Measurements from ENCODE around the gene PERM1. TPM values are rescaled to one million over a fixed set of nuclear protein-coding genes. Genes with fewer than 3 reads are reported as not detected.
A peak's percentile ranks its signal among the peaks of the same experiment; 100 is the strongest.

PERM1 gene
- total and polyA plus RNA-seq, 2 of the 13 experiments (the other 11 are each of a cell fraction or from before 2014, with no cell fraction given), result 0.04 to 0.29 TPM

DNA sequence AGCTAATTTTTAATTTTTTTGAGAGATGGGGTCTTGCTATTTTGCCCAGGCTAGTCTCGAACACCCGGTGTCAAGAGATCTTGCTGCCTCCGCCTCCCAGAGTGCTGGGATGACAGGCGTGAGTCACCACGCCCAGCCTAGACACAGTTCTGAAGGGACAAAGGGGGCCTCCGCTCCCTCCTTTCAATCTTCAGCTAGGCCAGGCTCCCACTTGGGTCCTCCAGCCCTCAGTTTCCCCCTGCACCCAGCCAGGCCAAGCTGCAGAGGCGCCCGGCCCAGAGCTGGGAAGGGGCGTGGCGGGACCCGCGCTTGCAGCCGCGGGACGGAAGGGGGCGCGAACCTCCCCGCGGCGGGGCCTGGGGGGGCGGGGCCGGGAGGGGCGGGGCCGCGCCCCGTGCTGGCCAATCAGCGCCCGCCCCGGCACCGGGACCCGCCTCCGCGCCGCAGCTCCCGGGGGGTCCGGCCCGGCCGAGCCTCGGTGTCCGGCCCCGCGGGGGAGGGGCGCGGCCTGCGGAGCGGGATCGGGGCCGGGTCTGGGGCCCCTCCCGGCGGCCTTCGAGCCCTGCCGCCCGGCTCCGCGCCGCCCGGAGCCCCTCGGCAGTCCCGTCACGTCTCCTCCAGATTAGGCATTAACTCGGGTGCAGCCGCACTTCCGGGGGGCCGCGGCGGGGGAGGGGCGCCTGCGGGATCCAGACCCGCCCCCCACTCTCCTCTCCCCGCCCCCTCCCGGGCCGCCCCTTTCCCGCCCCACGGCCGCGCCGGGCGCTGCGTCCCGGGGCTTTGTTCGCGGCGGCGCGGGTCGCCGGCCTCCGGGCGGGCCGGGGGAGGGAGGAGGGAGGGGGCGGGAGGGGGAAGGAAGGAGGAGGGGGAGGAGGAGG, 37.5 kb upstream of the PERM1 start (continued):
- TF ChIP-seq, protein P1, sequence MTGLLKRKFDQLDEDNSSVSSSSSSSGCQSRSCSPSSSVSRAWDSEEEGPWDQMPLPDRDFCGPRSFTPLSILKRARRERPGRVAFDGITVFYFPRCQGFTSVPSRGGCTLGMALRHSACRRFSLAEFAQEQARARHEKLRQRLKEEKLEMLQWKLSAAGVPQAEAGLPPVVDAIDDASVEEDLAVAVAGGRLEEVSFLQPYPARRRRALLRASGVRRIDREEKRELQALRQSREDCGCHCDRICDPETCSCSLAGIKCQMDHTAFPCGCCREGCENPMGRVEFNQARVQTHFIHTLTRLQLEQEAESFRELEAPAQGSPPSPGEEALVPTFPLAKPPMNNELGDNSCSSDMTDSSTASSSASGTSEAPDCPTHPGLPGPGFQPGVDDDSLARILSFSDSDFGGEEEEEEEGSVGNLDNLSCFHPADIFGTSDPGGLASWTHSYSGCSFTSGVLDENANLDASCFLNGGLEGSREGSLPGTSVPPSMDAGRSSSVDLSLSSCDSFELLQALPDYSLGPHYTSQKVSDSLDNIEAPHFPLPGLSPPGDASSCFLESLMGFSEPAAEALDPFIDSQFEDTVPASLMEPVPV (CRISPR knock-in tag; IDR thresholded peaks at IDR 0.05), result 0 out of 2 replicates have a peak, but pooled peaks have one; percentile 33
- peak; percentile 62; the same call in 1 of the 2 replicates for TF ChIP-seq SIN3A (IDR thresholded peaks at IDR 0.05; ENCODE audit: borderline replicate concordance, low read depth, low read length)
- TF ChIP-seq SP4 (CRISPR knock-in tag; IDR thresholded peaks at IDR 0.05), result peak; percentile 65
- peak; percentile 18; the same call in 1 of the 2 replicates for TF ChIP-seq STAG1 (CRISPR knock-in tag; IDR thresholded peaks at IDR 0.05)
- no peak for TF ChIP-seq ZNF777 (CRISPR knock-in tag; IDR thresholded peaks at IDR 0.05)
- TF ChIP-seq, protein P2, sequence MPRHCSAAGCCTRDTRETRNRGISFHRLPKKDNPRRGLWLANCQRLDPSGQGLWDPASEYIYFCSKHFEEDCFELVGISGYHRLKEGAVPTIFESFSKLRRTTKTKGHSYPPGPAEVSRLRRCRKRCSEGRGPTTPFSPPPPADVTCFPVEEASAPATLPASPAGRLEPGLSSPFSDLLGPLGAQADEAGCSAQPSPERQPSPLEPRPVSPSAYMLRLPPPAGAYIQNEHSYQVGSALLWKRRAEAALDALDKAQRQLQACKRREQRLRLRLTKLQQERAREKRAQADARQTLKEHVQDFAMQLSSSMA (CRISPR knock-in tag; IDR thresholded peaks at IDR 0.05), result no peak
- TF ChIP-seq ZNF563 (CRISPR knock-in tag; IDR thresholded peaks at IDR 0.05), result 0 out of 2 replicates have a peak, but pooled peaks have one; percentile 7
- no peak for TF ChIP-seq ZBTB7B (CRISPR knock-in tag; IDR thresholded peaks at IDR 0.05)
- 0 out of 2 replicates have a peak, but pooled peaks have one; percentile 5 for TF ChIP-seq ARNT2 (CRISPR knock-in tag; IDR thresholded peaks at IDR 0.05; ENCODE audit: low read depth)
- TF ChIP-seq HCFC1 (IDR thresholded peaks at IDR 0.05; ENCODE audit: low read depth, low read length), result no peak
- no peak for TF ChIP-seq ASH2L (IDR thresholded peaks at IDR 0.05; ENCODE audit: insufficient read length, low read depth, low read length)
- peak; percentile 56; the same call in 1 of the 2 replicates for TF ChIP-seq KLF9 (CRISPR knock-in tag; IDR thresholded peaks at IDR 0.05; ENCODE audit: low read depth)
- TF ChIP-seq RFX1 (IDR thresholded peaks at IDR 0.05), result no peak
- TF ChIP-seq ELF1 (CRISPR knock-in tag; IDR thresholded peaks at IDR 0.05), result peak; percentile 78
- no peak for TF ChIP-seq NONO (IDR thresholded peaks at IDR 0.05)
- 0 out of 2 replicates have a peak, but pooled peaks have one; percentile 18 for TF ChIP-seq NONO (CRISPR knock-in tag; conservative IDR thresholded peaks at IDR 0.05)
- TF ChIP-seq, protein P3, sequence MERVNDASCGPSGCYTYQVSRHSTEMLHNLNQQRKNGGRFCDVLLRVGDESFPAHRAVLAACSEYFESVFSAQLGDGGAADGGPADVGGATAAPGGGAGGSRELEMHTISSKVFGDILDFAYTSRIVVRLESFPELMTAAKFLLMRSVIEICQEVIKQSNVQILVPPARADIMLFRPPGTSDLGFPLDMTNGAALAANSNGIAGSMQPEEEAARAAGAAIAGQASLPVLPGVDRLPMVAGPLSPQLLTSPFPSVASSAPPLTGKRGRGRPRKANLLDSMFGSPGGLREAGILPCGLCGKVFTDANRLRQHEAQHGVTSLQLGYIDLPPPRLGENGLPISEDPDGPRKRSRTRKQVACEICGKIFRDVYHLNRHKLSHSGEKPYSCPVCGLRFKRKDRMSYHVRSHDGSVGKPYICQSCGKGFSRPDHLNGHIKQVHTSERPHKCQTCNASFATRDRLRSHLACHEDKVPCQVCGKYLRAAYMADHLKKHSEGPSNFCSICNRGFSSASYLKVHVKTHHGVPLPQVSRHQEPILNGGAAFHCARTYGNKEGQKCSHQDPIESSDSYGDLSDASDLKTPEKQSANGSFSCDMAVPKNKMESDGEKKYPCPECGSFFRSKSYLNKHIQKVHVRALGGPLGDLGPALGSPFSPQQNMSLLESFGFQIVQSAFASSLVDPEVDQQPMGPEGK (CRISPR knock-in tag; IDR thresholded peaks at IDR 0.05), result peak; percentile 92
- TF ChIP-seq CBX2 (IDR thresholded peaks at IDR 0.05; ENCODE audit: low read depth, low read length), result no peak
- TF ChIP-seq CBX2 (CRISPR knock-in tag; IDR thresholded peaks at IDR 0.05; ENCODE audit: low read depth), result no peak
- no peak for TF ChIP-seq ZNF768 (CRISPR knock-in tag; IDR thresholded peaks at IDR 0.05)
- TF ChIP-seq HMGA1 (CRISPR knock-in tag; conservative IDR thresholded peaks at IDR 0.05), result no peak
- TF ChIP-seq, protein P4, sequence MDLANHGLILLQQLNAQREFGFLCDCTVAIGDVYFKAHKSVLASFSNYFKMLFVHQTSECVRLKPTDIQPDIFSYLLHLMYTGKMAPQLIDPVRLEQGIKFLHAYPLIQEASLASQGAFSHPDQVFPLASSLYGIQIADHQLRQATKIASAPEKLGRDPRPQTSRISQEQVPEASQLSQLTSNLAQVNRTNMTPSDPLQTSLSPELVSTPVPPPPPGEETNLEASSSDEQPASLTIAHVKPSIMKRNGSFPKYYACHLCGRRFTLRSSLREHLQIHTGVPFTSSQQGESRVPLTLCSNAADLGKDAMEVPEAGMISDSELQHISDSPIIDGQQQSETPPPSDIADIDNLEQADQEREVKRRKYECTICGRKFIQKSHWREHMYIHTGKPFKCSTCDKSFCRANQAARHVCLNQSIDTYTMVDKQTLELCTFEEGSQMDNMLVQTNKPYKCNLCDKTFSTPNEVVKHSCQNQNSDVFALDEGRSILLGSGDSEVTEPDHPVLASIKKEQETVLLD (CRISPR knock-in tag; IDR thresholded peaks at IDR 0.05; ENCODE audit: low read depth), result peak; percentile 96
- TF ChIP-seq MAZ (IDR thresholded peaks at IDR 0.05; ENCODE audit: borderline replicate concordance, low read depth, low read length), result peak; percentile 91
- TF ChIP-seq MAZ (CRISPR knock-in tag; IDR thresholded peaks at IDR 0.05; ENCODE audit: low read depth), result peak; percentile 7; the same call in 1 of the 2 replicates
- TF ChIP-seq, protein P5, sequence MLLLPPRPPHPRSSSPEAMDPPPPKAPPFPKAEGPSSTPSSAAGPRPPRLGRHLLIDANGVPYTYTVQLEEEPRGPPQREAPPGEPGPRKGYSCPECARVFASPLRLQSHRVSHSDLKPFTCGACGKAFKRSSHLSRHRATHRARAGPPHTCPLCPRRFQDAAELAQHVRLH (CRISPR knock-in tag; IDR thresholded peaks at IDR 0.05; ENCODE audit: borderline replicate concordance, low read depth), result 0 out of 2 replicates have a peak, but pooled peaks have one; percentile 5
